Stimulated activated naive CD8-positive, alpha-beta T cell treated with anti-CD3 and anti-CD28 coated beads, Interleukin-15, Interleukin-2, amounts not matched to agents 100 U/mL and 50 U/mL, for 24 hours (primary cell): ENCODE measurements around the gene LRRC8E.
"Not testable (repeated sequence)": the region's sequence is repeated elsewhere in the genome, so short reads cannot be mapped to it uniquely, and the experiment has no call there.

Source experiments
- ATAC-seq: fragments of 150-1000 bp; cut with Tn5 transposase; one replicate; pipeline ENCODE4 v1.10.0; 2021
- DNase-seq: peaks from one replicate; pipeline ENCODE4 v3.0.0; 2021

Gene LRRC8E

DNA sequence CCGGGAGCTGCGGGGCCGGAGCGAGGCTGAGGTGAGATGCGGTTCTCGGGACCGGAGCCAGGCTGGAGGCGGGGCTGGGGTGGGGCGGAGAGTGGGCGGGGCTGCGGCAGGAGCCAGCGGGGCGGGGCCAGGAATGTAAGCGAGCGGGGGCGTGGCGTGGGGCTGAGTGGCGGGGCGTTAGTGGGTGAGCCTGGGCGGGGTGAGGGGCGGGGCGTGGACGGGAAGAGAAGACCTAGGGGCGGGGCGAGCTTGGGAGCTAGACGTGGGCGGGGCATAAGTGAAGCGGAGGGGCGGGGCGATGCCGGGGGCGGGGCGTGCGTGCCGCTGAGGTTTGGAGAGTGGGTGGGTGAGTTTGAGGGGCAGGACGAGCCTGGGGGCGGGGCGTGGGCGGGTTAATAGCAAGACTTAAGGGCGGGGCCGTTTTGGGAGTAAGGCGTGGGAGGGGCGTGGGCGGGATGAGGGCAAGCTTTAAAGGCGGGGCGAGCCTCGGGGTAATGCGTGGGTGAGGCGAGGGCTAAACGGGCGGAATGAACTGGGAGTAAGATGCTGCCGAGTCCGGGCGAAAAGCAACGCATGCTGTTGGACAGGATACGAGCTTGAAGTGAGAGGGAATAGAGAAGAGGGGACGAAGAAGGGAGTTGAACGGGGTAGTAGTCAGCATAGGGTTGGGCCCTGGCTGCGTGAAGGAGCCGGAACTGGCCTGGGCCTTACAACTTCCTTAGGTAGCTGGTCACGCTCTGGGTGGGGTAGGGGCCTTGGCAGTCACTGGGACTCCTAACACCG is 32.4 kb downstream of the LRRC8E start:
- DNase-seq (peak; percentile 100), ATAC-seq (peak; percentile 57)

DNA sequence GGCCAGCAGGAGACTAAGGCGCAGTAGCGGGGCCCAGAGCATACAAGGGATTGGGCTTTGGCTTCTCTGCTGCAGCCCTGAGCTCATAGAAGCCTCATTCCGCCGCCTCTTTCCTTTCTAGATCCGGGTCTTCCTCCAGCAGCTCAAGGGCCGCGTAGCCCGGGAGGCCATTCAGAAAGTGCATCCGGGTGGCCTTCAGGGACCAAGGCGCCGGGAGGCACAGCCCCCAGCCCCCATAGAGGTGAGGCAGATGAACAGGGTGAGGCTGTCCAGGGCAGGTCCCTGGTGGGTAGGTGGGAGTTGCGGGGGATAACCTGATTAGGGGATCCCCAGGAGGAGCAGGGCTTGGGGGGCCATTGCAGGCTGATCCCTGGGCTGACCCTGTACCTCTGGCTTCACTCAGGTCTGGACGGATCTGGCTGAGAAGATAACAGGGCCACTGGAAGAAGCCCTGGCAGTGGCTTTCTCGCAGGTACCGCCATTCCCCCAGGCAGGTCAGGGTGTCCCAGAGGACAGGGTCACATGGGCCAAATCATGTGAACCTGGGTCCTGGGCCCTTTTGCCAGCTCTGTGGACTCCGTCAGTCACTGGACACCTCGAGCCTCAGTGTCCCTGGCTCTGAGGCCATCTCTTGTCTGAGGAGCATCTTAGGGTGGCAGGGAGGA is 33.1 kb downstream of the LRRC8E start:
- ATAC-seq (no peak), DNase-seq (no peak)

DNA sequence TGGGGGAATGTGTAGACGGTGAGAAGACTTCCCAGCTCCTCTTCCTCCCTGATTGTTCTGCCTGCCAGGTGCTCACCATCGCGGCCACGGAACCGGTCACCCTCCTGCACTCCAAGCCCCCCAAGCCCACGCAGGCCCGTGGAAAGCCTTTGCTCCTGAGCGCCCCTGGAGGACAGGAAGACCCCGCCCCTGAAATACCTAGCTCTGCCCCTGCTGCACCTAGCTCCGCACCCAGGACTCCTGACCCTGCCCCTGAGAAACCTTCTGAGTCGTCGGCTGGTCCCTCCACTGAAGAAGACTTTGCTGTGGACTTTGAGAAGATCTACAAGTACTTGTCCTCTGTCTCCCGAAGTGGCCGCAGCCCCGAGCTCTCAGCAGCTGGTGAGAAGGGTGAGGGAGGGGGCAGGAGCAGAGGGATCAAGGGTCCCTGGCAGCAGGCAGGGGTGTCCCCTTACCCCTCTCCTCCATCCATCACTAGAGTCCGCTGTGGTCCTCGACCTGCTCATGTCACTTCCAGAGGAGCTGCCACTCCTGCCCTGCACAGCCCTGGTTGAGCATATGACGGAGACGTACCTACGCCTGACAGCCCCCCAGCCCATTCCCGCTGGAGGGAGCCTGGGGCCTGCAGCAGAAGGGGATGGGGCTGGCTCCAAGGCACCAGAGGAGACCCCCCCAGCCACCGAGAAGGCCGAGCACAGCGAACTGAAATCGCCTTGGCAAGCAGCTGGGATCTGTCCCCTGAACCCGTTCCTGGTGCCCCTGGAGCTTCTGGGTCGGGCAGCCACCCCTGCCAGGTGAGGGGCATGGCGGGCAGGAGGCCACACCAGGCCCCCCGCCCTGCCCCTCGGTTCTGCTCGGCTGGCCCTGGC is 33.9 kb downstream of the LRRC8E start:
- ATAC-seq (no peak), DNase-seq (no peak)

DNA sequence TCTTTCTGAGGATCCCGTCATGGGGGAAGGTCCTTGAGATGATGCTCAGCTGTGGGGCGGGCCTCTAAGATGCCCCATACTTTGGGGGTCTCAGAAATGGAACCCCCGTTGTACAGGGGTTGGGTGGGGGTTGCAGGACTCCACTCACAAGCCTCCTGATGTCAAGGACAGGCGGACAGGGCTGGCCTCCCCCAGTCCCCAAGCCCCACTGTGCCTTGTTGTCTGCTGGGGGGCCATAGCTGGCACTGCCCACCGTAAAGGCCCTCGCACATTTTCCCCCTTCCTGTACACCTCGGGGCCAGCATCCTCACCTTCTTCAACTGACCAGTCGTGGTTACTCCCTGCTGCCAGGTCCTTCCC is 34.5 kb downstream of the LRRC8E start:
- DNase-seq = no peak
- ATAC-seq = no peak

DNA sequence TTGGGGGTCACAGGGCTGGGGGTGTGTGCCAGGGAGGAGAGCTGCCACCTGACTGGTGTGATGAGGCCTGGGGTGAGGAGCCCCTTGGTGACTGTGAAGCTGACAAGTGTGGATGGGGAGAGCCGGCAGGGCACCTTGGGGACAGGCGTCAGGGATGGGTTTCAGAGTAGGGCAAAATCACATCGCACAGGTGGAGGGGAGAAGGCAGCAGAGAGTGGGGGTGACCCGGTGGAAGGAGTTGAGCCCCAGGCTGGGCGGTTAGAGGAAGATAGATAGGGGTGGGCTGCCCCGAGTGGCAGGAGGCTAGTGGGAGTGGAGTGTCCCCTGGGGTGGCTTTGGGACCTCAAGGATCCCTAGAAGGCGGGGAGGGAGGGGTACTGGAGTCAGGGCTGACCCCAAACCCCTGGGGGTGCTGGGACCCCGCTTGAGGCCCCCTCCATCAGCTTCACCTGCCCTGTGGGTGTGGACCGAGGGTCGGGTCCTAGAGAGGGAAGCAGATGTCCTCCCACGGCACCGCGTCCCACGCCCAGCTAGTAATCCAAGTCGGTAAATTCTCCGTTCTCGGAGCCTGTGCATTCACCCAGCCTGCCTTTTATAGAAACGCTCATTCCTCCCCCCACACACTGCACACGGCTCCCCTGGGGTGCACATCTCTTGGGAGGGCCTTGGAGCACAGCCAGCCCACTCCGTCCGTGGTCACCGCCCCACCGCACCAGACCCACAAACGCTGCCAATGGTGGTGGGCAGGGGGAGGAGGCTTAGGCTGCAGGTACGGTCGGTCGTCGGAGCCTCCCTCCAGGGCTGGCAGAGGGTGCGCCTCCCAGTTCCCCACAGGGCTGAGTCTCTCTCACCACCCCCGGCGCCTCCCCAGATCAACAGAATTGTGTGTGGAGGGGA is 35.2 kb downstream of the LRRC8E start:
- no peak for ATAC-seq
- no peak for DNase-seq

DNA sequence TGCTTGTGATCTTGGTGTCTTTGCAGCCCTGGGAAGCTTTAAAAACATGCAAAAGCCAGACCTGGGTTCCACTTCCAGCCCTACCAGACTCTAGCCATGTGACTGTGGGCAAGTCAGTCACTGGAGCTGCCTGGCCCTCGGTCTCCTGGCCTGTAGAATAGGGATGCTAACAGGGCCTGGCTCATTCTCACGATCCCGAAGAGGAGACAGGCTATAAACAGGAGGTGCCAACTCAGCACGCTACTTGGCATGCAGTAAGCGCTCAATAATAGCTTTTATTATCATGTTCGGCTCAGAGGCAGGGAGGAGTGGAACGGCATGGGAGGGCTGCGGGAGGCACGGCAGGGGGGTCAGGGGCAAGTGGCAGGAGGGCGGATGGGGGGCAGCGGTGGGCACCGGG is 35.9 kb downstream of the LRRC8E start:
- DNase-seq (no peak), ATAC-seq (no peak)

DNA sequence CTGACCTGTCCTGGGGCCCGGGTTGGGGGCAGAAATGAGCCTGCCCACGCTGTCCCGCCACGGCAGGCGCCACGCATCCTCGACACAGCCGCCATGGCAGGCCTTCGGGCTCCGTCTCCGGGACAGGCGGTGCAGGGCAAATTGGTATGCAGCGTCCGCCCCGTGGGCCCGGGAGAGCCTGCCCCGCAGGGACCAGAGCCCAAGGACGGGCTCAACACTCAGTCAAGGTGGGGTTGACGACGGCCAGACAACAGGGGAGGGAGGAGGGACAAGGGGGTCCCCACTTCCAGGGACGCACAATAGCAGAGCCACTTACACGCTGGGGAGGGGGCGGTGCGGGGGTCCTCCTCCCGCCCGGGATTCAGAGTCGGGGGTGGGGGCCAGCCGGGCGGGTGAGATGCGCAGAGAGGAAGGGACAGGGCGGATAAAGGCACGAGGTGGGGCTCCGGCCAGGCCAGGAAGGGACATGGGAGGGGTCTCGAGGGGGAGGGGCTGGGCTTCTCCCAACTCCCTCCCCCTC is 36.4 kb downstream of the LRRC8E start:
- DNase-seq = no peak
- no peak for ATAC-seq

DNA sequence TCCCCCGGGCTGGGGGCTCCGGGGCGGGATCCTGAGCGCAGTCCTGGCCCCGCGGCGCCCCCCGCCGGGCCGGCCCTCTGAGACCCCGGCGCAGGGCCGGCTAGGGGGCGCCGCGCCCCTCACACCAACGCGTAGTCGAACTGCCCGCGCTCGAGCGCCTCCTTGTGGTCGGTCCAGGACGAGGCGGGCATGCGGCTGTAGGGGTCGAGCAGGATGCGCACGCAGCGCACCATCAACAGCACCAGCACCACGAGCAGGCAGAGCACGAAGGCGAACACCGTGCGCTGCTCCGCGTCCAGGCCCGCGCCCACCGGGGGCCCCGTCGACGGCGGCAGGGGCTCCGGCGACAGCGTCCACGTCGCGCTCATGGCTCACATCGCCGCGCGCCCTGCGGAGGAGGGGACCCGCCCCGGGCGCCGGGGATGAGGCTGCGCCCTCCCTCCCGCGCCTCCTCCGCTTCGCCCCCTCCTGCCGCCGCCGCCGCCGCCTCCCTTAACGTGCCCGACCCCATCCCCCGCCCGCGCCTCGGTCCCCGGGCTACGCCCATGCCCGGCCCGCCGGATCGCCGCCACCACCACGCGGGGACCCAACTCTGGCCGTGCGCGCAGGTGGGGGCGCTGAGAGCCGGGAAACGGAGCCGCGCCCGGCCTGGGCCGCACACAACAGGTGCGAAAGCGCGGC is 37.0 kb downstream of the LRRC8E start:
- DNase-seq = peak; percentile 90
- peak; percentile 17 for ATAC-seq

DNA sequence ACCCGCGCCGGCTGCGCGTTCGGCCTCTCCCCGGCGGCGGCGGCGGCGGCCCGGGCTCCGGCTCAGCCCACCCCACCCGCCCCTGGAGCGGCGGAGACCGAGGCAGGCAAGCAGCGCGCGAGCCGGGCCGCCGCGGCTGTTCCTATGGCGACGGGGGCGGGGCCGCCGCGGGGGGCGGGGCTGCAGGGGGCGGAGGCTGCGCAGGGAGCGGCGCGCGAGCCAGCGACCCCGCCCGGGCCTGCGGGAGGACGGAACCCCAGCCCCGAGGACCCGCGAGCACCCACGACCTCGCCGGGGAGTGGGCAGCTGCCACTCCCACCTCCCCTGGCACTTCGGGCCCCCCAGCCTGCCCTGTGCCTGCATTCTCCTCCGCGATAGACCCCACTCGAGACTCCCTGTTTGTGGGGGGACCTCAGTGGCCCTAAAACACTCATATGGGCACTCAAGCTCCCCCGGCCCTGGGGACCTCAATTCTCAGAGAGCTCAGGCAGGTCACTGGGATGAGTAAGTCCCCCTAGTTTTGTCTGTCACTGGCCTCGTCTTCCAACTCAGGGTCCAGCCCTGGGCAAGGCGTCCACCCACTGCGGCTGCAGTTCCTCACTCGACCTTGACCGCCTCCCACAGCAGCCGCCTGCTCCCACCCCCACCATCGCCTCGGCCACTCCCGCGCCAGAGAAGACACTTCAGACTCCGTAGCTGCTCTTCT is 37.9 kb downstream of the LRRC8E start, which contains the start of gene CTXN1:
Gene CTXN1 (minus strand): TSS at position 115 of the 706 bp plus-strand sequence. CDS start 597 bp downstream, outside the sequence.
- ATAC-seq = peak; percentile 44
- peak; percentile 85 for DNase-seq

DNA sequence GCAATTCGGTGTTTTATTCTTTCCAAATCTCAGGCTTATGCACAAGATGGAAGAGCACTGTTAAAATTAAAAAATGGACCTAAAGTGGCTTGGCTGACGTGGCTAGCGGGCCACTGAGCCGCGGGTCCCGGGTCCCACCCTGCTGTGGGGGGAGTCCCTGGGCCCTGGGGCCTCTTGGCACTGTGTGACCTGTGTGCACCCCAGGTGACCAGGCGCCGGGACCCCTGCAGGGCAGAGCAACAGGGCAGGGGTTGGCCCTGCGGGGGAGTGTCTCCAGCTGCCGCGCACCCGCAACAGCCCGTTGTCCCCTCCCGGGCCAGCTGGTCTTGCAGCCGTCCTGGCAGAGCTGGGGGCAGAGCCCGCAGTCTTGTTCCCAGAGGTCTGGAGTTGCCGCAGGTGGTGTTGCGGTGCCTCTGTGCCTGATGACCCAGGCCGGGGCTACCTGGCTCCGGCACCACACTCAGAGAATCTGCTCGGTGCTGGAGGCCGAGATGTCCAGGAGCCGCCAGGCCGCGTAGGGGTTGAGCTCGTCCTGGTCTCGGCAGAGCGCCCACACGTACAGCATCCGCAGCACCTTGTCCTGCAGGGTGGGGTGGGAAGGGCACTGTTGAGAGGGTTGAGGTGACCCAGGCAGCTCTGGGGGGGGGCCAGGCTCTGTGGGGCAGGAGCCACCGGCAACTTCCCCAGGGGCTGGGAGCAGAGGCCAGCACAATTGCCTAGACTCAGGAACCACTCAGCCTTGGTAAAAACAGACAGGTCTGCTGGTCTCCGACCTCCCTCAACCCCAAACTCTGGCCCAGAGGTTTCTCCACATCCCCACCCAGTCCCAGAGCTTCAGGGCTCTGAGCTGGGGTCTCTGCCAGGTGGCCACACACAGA is 38.7 kb downstream of the LRRC8E start:
- ATAC-seq (no peak), DNase-seq (no peak)

DNA sequence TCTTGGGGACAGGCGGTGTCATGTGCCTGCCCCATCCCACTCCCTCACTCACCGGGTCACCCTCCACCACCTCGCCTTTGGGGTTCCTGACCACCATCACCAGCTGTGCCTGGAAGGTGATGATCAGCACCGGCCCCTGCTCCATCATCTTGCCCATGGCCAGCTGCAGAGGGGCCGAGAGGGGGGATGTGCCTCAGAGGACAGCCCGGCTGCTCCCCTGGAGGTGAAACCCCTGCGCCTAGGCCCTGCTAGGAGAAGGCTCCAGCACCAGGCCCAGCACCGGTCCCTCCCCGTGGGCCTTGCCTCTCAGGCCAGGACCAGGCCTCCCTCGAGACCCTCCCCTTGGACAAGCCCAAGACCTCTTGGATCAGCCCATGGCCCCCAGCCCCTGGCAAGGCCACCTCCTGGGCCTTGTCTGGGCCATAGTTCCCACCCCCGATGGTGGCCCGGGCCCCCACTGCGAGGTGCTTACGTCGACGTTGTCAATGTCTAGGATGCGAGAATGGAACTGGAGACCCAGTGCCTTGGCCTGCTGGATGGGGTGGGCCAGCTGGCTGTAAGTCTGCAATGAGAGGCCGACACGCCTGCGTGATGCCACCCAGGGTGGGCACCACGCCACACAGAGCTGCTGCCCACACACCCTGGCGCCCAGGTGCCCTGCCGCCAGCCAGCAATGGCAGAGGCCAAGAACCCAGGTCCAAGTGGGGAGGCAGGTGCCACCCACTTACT is 39.5 kb downstream of the LRRC8E start:
- no peak for DNase-seq
- ATAC-seq = no peak

DNA sequence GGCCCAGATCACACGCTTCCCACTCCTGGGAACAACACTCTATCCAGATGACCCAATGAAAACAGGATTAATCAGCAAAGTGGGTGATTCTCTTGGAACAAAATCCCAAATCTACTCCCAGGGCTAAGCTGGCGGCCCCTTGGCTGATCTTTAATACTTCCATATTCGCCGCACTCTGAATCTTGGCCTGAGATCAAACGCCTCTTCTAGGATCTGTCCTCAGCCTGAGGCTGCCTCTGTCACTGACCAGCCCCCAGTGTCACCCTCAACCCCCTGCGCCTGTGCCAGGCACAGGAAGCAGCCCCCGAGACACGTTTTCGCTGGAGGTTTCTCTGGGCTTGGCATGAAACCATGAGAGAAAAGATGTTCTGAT is 40.0 kb downstream of the LRRC8E start:
- ATAC-seq = no peak
- DNase-seq = no peak

DNA sequence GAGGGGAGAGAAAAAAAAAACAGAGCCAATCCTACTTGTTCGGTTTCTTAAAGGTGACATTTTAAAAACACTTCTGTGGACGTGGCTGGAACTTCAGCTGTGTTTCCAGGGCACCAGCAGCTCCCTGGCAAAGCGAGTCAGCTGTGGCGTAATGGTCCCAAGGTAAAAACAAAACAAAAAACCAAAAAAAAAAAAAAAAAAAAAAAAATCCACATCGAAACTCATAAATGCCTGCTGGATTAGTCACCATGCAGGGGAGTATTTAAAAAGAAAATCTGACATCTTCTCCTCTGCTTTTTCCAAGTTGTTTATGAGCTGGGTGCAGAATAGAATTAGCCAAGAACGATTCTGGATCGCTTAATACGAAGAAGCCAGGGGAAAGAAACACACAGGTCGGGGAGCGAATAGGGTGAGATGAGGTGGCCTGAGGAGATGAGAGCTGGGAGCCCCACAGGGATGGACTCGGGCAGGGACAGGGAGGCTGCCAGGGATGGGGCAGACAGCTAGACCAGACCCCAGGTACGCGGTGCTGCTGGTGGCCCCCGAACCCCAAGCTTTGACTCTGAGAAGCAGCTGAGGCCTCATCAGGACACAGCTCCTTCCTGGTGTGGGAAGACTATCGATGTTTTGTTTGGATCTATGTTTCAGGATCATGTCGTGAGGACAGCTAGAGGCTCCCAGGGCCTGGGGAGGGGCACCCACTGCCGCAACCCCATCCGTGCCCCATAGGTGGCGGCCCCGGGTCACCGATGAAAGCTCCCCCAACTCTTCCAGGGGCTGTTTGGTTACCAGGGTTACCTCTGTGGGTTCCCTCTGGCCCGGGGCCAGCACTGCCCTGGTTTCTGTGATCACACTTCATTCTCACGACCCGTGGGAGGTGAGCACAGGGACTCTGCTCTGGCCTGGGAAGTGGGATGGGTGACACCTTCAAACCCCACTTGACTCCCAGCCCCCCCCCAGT is 40.7 kb downstream of the LRRC8E start:
- ATAC-seq = peak; percentile 28
- peak; percentile 76 for DNase-seq

DNA sequence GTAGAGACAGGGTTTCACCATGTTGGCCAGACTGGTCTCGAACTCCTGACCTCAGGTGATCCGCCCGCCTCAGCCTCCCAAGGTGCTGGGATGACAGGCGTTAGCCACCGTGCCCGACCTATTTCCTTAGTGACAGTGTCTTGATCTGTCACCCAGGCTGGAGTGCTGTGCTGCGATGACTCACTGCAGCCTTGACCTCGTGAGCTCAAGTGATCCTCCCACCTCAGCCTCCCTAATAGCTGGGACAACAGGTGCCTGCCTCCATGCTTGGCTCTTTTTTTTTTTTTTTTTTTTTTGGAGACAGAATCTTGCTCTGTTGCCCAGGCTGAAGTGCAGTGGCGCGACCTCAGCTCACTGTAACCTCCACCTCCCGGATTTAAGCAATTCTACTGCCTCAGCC is 41.7 kb downstream of the LRRC8E start:
- not testable (repeated sequence) for ATAC-seq, DNase-seq

DNA sequence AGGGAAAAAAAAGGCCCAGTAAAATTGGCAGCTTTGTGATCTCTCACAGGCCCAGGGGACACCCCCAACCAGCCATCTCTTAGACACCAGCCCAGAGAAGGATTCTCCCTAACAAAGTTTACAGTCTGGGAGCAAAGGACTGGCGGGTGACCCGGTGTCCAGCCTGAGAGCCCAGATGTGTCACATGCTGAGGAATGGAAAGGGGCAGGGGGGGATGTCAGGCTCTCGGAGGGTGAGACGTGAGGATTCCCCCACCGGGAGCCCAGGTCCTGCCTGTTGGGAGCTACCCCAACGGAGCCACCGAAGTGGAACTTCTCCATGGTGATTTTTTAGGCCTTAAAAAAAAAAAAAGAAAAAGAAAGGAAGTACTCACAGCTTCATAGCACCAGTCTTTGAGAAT is 42.5 kb downstream of the LRRC8E start:
- ATAC-seq (no peak), DNase-seq (no peak)

DNA sequence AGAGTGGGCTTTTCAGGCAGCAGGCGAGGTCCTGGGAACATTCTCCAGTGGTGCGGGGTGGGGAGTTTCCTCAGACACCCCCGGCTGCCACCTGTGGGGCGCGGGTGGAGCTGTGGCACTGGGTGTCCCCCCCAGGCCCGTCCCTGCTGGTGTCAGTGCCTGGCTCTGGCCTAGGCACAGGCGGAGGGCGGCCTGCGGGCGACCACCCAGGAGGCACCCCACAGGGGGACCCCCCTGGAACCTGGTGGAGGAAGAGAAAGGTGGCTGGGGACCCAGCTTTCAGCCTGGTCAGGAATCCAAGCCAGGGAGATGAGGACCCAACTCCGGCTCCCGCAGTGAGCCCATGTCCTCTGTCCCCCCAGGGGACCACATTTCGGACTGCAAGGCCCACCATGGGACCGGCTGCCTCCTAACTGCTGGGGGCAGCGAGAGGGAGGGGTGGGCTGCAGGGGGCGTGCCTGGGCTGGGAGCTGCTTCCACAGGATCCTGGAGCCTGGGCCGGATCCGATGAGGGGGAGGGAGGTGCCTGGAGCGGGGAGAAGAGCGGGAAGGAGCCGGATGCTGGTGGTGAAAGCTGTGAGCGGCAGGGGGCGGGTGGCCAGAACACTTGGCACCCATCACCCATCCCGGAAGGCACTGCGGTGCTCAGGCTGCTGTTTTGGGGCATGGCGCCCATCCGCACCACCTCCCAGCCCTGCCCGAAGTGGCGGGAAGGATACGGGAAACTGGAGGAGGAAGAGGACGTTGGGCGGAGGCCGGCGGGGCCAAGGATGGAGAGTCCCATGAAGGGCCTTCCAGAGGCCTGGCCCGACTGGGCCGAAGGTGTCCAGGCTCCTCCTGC is 43.1 kb downstream of the LRRC8E start:
- ATAC-seq = no peak

More for the DNA sequence above, 43.1 kb downstream of the LRRC8E start:
- no peak for DNase-seq
